ENCODE data around the gene CRTAC1. TPM values are rescaled to one million over a fixed set of nuclear protein-coding genes. Genes with fewer than 3 reads are reported as not detected.

CRTAC1 gene
- polyA plus RNA-seq, 3 donors, result not detected

GRCh38 chr10:97904018-97904381 is 126.4 kb downstream of the CRTAC1 start:
- no peaks in the 10 kb centered on the region for H3K9me3 ChIP-seq (replicated peaks in 1 of 2; ENCODE audit: control insufficient read depth in 1 of 2, insufficient read depth in 1 of 2, low read length in 2 of 2)
- Mint-ChIP-seq H3K36me3 (no peaks in the 10 kb centered on the region), H3K27me3 (ENCODE audit: low read depth in 3 of 3) (peaks cover 5 to 22% (median 21%) of the 10 kb centered on the region in 3 donors), H3K4me1 (no peaks in the 10 kb centered on the region), H3K27ac (no peak overlapping the region), H3K4me3 (no peak overlapping the region), H3K9me3 (peaks cover 0 to 1% (median 0%) of the 10 kb centered on the region in 7 donors)
- H3K27me3 ChIP-seq (ENCODE audit: control insufficient read depth in 2 of 2, insufficient read depth in 2 of 2, low read length in 2 of 2), result peaks cover 0 to 3% of the 10 kb centered on the region in 2 donors
- DNase-seq, result no peak
- H3K4me1 ChIP-seq (ENCODE audit: control insufficient read depth in 1 of 2, insufficient read depth in 2 of 2, low read length in 2 of 2), result no peaks in the 10 kb centered on the region
- WGBS (ENCODE audit: insufficient coverage), result 94% methylated on average over 3 of the region's 5 CpGs
- intact Hi-C loops (cut with micrococcal nuclease), result no loop called here
- no peak overlapping the region for H2AFZ ChIP-seq (ENCODE audit: insufficient read depth, low read depth, low read length, poor library complexity, severe bottlenecking)
- H3K36me3 ChIP-seq (replicated peaks in 1 of 2; ENCODE audit: control insufficient read depth in 1 of 2, insufficient read depth in 2 of 2, low read length in 2 of 2), result no peaks in the 10 kb centered on the region
- no peak overlapping the region for H3K9ac ChIP-seq (ENCODE audit: insufficient read depth, low read length, poor library complexity, severe bottlenecking)
- H4K20me1 ChIP-seq (ENCODE audit: insufficient read depth, low read length), result no peaks in the 10 kb centered on the region
- TF ChIP-seq, protein P1, sequence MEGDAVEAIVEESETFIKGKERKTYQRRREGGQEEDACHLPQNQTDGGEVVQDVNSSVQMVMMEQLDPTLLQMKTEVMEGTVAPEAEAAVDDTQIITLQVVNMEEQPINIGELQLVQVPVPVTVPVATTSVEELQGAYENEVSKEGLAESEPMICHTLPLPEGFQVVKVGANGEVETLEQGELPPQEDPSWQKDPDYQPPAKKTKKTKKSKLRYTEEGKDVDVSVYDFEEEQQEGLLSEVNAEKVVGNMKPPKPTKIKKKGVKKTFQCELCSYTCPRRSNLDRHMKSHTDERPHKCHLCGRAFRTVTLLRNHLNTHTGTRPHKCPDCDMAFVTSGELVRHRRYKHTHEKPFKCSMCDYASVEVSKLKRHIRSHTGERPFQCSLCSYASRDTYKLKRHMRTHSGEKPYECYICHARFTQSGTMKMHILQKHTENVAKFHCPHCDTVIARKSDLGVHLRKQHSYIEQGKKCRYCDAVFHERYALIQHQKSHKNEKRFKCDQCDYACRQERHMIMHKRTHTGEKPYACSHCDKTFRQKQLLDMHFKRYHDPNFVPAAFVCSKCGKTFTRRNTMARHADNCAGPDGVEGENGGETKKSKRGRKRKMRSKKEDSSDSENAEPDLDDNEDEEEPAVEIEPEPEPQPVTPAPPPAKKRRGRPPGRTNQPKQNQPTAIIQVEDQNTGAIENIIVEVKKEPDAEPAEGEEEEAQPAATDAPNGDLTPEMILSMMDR (IDR thresholded peaks at IDR 0.05), result no peak
- H3K4me2 ChIP-seq (replicated peaks; ENCODE audit: extremely low read depth, low read length, poor library complexity, severe bottlenecking), result no peak overlapping the region
- no peaks in the 10 kb centered on the region for H3K79me2 ChIP-seq (ENCODE audit: insufficient read depth, low read length)
- no peak overlapping the region for H3K4me3 ChIP-seq (replicated peaks in 1 of 3; ENCODE audit: low read depth in 2 of 3, low read length in 3 of 3)
- no peak overlapping the region for H3K27ac ChIP-seq (ENCODE audit: low read depth in 1 of 2, low read length in 2 of 2)

DNA sequence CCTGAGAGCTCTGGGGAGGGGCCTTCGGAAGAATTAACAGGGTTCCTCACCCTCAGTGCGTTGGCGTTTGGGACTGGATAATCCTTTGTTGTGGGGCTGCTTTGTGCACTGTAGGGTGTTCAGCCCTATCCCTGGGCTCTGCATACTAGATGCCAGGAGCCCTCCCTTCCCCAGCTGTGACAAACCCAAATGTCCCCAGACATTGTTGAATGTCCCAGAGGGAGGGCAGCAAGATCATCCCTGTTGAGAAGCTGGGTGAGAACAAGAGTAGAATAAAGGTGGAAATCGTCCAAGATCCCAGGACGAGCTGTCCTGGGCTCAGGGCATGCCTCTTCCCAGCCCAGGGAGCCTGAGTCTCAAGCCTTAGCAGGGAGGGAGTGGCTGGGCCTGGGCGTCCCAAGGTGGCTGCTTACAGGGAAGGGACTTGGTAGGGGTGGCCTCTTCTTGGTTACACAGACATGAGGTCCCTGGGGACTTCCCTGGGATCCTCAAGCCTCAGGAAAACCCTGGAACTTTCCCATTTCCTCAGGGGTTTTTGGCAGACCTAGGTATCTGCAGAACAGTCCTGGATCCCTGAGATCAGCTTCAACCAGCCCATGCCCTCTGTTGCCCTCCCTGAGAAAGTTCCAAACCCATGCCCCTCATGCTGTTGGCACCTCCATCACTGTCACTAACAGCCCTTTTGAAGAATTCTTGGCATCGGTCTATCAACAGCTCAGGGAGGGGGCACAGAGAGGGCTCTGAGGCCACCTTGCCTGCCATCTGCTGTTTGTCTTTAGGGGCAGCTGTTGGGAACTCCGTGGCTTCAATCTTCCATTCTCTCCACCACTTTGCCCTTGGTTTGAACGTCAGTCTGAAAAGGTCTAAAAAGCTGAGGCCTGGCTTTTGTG is 127.0 kb downstream of the CRTAC1 start:
- peaks cover 0 to 1% (median 0%) of the 10 kb centered on the region in 7 donors for H3K9me3 Mint-ChIP-seq
- Histone ChIP-seq H3K9me3 (replicated peaks in 1 of 2; ENCODE audit: control insufficient read depth in 1 of 2, insufficient read depth in 1 of 2, low read length in 2 of 2) (no peaks in the 10 kb centered on the region), H3K4me2 (replicated peaks; ENCODE audit: extremely low read depth, low read length, poor library complexity, severe bottlenecking) (no peak overlapping the region), H3K4me3 (replicated peaks in 1 of 3; ENCODE audit: low read depth in 2 of 3, low read length in 3 of 3) (no peak overlapping the region), H4K20me1 (ENCODE audit: insufficient read depth, low read length) (no peaks in the 10 kb centered on the region), H3K9ac (ENCODE audit: insufficient read depth, low read length, poor library complexity, severe bottlenecking) (no peak overlapping the region), H2AFZ (ENCODE audit: insufficient read depth, low read depth, low read length, poor library complexity, severe bottlenecking) (no peak overlapping the region), H3K36me3 (replicated peaks in 1 of 2; ENCODE audit: control insufficient read depth in 1 of 2, insufficient read depth in 2 of 2, low read length in 2 of 2) (no peaks in the 10 kb centered on the region), H3K79me2 (ENCODE audit: insufficient read depth, low read length) (no peaks in the 10 kb centered on the region), H3K4me1 (ENCODE audit: control insufficient read depth in 1 of 2, insufficient read depth in 2 of 2, low read length in 2 of 2) (no peaks in the 10 kb centered on the region), H3K27me3 (ENCODE audit: control insufficient read depth in 2 of 2, insufficient read depth in 2 of 2, low read length in 2 of 2) (peaks cover 0 to 3% of the 10 kb centered on the region in 2 donors), H3K27ac (ENCODE audit: low read depth in 1 of 2, low read length in 2 of 2) (no peak overlapping the region)
- peaks cover 5 to 21% (median 21%) of the 10 kb centered on the region in 3 donors for H3K27me3 Mint-ChIP-seq (ENCODE audit: low read depth in 3 of 3)
- intact Hi-C loops (cut with micrococcal nuclease), result no loop called here
- H3K4me3 Mint-ChIP-seq, result no peak overlapping the region
- no peak overlapping the region for H3K27ac Mint-ChIP-seq
- H3K36me3 Mint-ChIP-seq, result no peaks in the 10 kb centered on the region
- no peaks in the 10 kb centered on the region for H3K4me1 Mint-ChIP-seq
- TF ChIP-seq, protein P1 (IDR thresholded peaks at IDR 0.05), result no peak
- no peak for DNase-seq
- WGBS (ENCODE audit: insufficient coverage), result 91% methylated on average over 6 of the region's 9 CpGs
